Measurements from ENCODE around the gene WASHC4. TPM values are rescaled to one million over a fixed set of nuclear protein-coding genes. Genes with fewer than 3 reads are reported as not detected.

The WASHC4 gene
- total RNA-seq, 1 experiment from 2014 or later, result 41.2 TPM

DNA sequence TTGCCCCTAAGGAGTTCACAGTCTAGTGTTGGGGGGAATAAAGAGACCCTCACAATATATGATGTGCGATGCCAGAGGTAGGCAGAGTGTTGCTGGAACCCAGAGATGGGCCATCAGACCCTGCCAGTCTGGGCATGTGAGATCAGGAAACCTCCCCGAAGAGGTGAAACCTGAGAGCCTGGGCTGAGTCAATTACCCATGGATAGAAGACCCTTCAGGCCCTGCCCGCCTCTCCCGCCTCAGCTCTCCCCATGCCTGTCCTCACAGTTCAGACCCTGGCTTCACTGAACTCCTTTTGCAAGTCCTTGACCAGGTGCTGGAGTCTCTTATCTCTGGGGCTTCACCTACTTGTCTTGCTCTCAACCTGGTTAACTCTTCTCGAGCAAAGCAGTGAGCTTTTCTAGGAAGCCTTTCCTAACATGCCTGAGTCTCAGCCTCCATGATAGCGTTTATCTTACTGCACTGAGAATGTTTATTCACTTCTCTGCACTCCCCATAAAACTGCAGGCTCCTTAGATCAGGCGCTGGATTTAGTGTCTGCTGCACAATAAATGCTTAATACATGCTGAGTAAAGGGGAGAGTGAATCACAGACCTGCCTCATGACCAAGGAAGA lies 42.9 kb upstream of the WASHC4 start:
- H4K8ac ChIP-seq (replicated peaks; ENCODE audit: insufficient read length, low read depth, low read length), result no peak overlapping the region
- no peak overlapping the region for H3K14ac ChIP-seq (ENCODE audit: insufficient read depth, low read length)
- H3K9me3 ChIP-seq (ENCODE audit: control insufficient read depth, low read depth, low read length), result no peaks in the 10 kb centered on the region
- no peak for TF ChIP-seq CTCF (conservative IDR thresholded peaks at IDR 0.05)
- H3K27me3 Mint-ChIP-seq (ENCODE audit: low read depth), result no peaks in the 10 kb centered on the region
- no peak overlapping the region for H3K27ac ChIP-seq (ENCODE audit: insufficient read length, low read depth, low read length)
- no peak overlapping the region for H3K56ac ChIP-seq (ENCODE audit: insufficient read length, low read depth, low read length)
- no peaks in the 10 kb centered on the region for H3K27me3 ChIP-seq (ENCODE audit: insufficient read depth, low read length)
- H3K4me1 Mint-ChIP-seq, result peaks cover 6 to 12% of the 10 kb centered on the region in 2 experiments; a peak in 2 of 4 replicates
- peak overlapping the region in 1 of 3 experiments; percentile 23; a peak in 2 of 7 replicates for H3K27ac Mint-ChIP-seq
- no peak overlapping the region for H2BK12ac ChIP-seq (ENCODE audit: insufficient read length, low read depth, low read length)
- no peak overlapping the region for H2BK20ac ChIP-seq (ENCODE audit: low read depth, low read length, poor library complexity, severe bottlenecking)
- no peak overlapping the region for H3K4me3 Mint-ChIP-seq
- H4K5ac ChIP-seq (ENCODE audit: insufficient read length, low read depth, low read length), result no peak overlapping the region
- no peak overlapping the region for H3K18ac ChIP-seq (ENCODE audit: insufficient read length, low read depth, low read length)
- no peak overlapping the region for H4K91ac ChIP-seq (ENCODE audit: insufficient read length, low read depth, low read length)
- no peak overlapping the region for H3T11ph ChIP-seq (ENCODE audit: low read length)
- H3K9me3 Mint-ChIP-seq, result no peaks in the 10 kb centered on the region
- no peaks in the 10 kb centered on the region for H3K79me2 ChIP-seq (ENCODE audit: insufficient read depth, low read length)
- no peaks in the 10 kb centered on the region for H3K23me2 ChIP-seq (ENCODE audit: insufficient read length, low read depth, low read length, poor library complexity, severe bottlenecking)
- H2AFZ ChIP-seq (ENCODE audit: low read length), result no peak overlapping the region
- H3K4me2 ChIP-seq (ENCODE audit: insufficient read depth, insufficient read length, low read length), result no peak overlapping the region
- DNase-seq, result no peak
- no peak overlapping the region for H3K4ac ChIP-seq (ENCODE audit: low read depth, low read length)
- H3K79me1 ChIP-seq (ENCODE audit: insufficient read depth, low read depth, low read length, poor library complexity, severe bottlenecking), result no peaks in the 10 kb centered on the region
- no peaks in the 10 kb centered on the region for H4K20me1 ChIP-seq (ENCODE audit: control insufficient read depth, insufficient read depth, insufficient read length)
- H3K23ac ChIP-seq (ENCODE audit: insufficient read length, low read depth, low read length), result no peak overlapping the region
- no CpG with 5 or more reads among the region's 7 CpGs for WGBS (ENCODE audit: extremely low coverage, insufficient read length, low lambda C conversion rate)
- H2BK15ac ChIP-seq (ENCODE audit: low read depth, low read length), result no peak overlapping the region
- H3K4me1 ChIP-seq (ENCODE audit: insufficient read depth, low read length), result no peaks in the 10 kb centered on the region
- no peak overlapping the region for H2BK120ac ChIP-seq (ENCODE audit: low read depth, low read length, poor library complexity, severe bottlenecking)
- no peak overlapping the region for H3K9ac ChIP-seq (ENCODE audit: extremely low read depth, insufficient read length, low read length)
- H3K36me3 Mint-ChIP-seq (ENCODE audit: insufficient read depth in 1 of 3, low read depth in 3 of 3), result peaks cover 0 to 7% (median 0%) of the 10 kb centered on the region in 3 experiments; a peak in 4 of 7 replicates
- no peak overlapping the region for H2BK5ac ChIP-seq (ENCODE audit: insufficient read length, low read length)
- H2AK5ac ChIP-seq (ENCODE audit: insufficient read length, low read length), result no peak overlapping the region
